Peyer's patch (tissue), 4 donors: Measurements from ENCODE around the gene MAP3K13.

Source experiments
- POLR2A ChIP-seq, 2 donors: fragments of 450-650 bp; IDR thresholded peaks; one replicate each; pipeline ENCODE4 v1.5.1; 2017; ENCODE audit warnings: antibody characterized with exemption in 2 of 2, mild to moderate bottlenecking in 2 of 2, moderate library complexity in 2 of 2
- TF ChIP-seq, protein P1 (sequence below), 6 experiments: fragments of 450-650 bp in 4 of 6; fragments of 200-600 bp in 2 of 6; sonication (generic) in 1 of 6; IDR thresholded peaks; one replicate each; pipeline ENCODE4 v1.5.1; 2017 to 2019; ENCODE audit warnings: antibody characterized with exemption in 6 of 6, mild to moderate bottlenecking in 3 of 6, moderate library complexity in 1 of 6

DNA sequence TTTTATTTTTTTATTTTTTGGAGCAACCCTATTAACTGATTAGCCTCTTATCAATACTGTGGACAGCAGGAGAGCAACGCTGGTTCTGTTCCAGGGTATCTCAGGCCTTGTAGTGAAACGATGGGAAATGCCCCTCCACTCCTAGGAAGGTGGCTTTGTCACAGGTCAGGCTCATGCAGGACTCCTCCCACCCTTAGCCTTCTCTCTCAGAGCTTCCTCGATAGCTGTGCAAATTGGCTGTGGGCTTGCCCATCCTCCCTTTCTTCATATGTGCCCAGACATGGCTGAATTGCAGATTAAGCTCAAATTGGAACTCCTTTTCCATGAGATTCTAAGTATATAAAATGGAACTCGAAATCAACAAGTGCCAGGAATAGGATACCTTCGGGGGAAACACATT is 97.4 kb downstream of the MAP3K13 start:
- TF ChIP-seq POLR2A (IDR thresholded peaks at IDR 0.05), result no peak
- TF ChIP-seq, protein P1, sequence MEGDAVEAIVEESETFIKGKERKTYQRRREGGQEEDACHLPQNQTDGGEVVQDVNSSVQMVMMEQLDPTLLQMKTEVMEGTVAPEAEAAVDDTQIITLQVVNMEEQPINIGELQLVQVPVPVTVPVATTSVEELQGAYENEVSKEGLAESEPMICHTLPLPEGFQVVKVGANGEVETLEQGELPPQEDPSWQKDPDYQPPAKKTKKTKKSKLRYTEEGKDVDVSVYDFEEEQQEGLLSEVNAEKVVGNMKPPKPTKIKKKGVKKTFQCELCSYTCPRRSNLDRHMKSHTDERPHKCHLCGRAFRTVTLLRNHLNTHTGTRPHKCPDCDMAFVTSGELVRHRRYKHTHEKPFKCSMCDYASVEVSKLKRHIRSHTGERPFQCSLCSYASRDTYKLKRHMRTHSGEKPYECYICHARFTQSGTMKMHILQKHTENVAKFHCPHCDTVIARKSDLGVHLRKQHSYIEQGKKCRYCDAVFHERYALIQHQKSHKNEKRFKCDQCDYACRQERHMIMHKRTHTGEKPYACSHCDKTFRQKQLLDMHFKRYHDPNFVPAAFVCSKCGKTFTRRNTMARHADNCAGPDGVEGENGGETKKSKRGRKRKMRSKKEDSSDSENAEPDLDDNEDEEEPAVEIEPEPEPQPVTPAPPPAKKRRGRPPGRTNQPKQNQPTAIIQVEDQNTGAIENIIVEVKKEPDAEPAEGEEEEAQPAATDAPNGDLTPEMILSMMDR (IDR thresholded peaks at IDR 0.05), result no peak
